Trophoblast cell (in vitro differentiated cells and primary cell): ENCODE measurements around the gene SORL1.

Experiments used
- DNase-seq, 2 donors: peaks; one replicate each; pipeline ENCODE4 v3.0.0-alpha.2; 2016
- H2AFZ ChIP-seq: 2 replicates; pipeline ENCODE4 v1.6.1; 2013; ENCODE audit warnings: low read length, moderate library complexity, mild to moderate bottlenecking; ENCODE audit not compliant: insufficient read depth, poor library complexity
- H2AK5ac ChIP-seq: 2 replicates; pipeline ENCODE4 v1.6.1; 2013; ENCODE audit warnings: mild to moderate bottlenecking, low read length
- H2BK120ac ChIP-seq: 2 replicates; pipeline ENCODE4 v1.6.1; 2013; ENCODE audit warnings: low read length, mild to moderate bottlenecking, moderate library complexity; ENCODE audit not compliant: insufficient read depth, poor library complexity
- H2BK12ac ChIP-seq: 2 replicates; pipeline ENCODE4 v1.6.1; 2013; ENCODE audit warnings: mild to moderate bottlenecking, low read length, moderate library complexity
- H2BK5ac ChIP-seq: 2 replicates; pipeline ENCODE4 v1.6.1; 2013; ENCODE audit warnings: low read length, low read depth, moderate library complexity, mild to moderate bottlenecking; ENCODE audit not compliant: poor library complexity
- H3K14ac ChIP-seq: 2 replicates; pipeline ENCODE4 v1.6.1; 2013; ENCODE audit warnings: mild to moderate bottlenecking, low read length
- H3K18ac ChIP-seq: 2 replicates; pipeline ENCODE4 v1.6.1; 2013; ENCODE audit warnings: mild to moderate bottlenecking, low read length
- H3K23ac ChIP-seq: 2 replicates; pipeline ENCODE4 v1.6.1; 2013; ENCODE audit warnings: low read length
- H3K27ac ChIP-seq: 2 replicates; pipeline ENCODE4 v1.5.1; 2013; ENCODE audit warnings: low read depth, mild to moderate bottlenecking, inconsistent platforms, low read length, moderate library complexity
- H3K27me3 ChIP-seq: 2 replicates; pipeline ENCODE4 v1.6.1; 2013; ENCODE audit warnings: inconsistent platforms, mild to moderate bottlenecking, low read length, moderate library complexity; ENCODE audit not compliant: insufficient read depth
- H3K36me3 ChIP-seq, 2 experiments: 1 replicate in 1 of 2; 2 replicates in 1 of 2; pipeline ENCODE4 v1.6.1; 2013; ENCODE audit warnings: low read length in 2 of 2, mild to moderate bottlenecking in 2 of 2, moderate library complexity in 1 of 2; ENCODE audit not compliant: insufficient read depth in 2 of 2, control insufficient read depth in 1 of 2
- H3K4ac ChIP-seq: 2 replicates; pipeline ENCODE4 v1.6.1; 2013; ENCODE audit warnings: low read depth, mild to moderate bottlenecking, low read length, moderate library complexity
- H3K4me1 ChIP-seq, 2 experiments: 1 replicate in 1 of 2; 2 replicates in 1 of 2; pipeline ENCODE4 v1.6.1; 2013; ENCODE audit warnings: low read length in 2 of 2, mild to moderate bottlenecking in 2 of 2, moderate library complexity in 1 of 2; ENCODE audit not compliant: insufficient read depth in 2 of 2, control insufficient read depth in 1 of 2
- H3K4me2 ChIP-seq: 2 replicates; pipeline ENCODE4 v1.6.1; 2013; ENCODE audit warnings: inconsistent platforms, mild to moderate bottlenecking, low read length, moderate library complexity
- H3K4me3 ChIP-seq: 2 replicates; pipeline ENCODE4 v1.5.1; 2013; ENCODE audit warnings: mild to moderate bottlenecking, low read depth, low read length, inconsistent platforms
- H3K79me1 ChIP-seq: one replicate; pipeline ENCODE4 v1.6.1; 2013; ENCODE audit warnings: low read length
- H3K79me2 ChIP-seq: 2 replicates; pipeline ENCODE4 v1.6.1; 2013; ENCODE audit warnings: low read length, mild to moderate bottlenecking; ENCODE audit not compliant: control insufficient read depth, insufficient read depth, poor library complexity
- H3K9ac ChIP-seq: 2 replicates; pipeline ENCODE4 v1.6.1; 2013; ENCODE audit warnings: mild to moderate bottlenecking, low read length
- H3K9me3 ChIP-seq: 2 replicates; pipeline ENCODE4 v1.6.1; 2013; ENCODE audit warnings: low read depth, mild to moderate bottlenecking, control low read depth, inconsistent platforms, low read length; ENCODE audit not compliant: insufficient read depth
- H4K12ac ChIP-seq: 2 replicates; pipeline ENCODE4 v1.6.1; 2013; ENCODE audit warnings: low read depth, mild to moderate bottlenecking, low read length, moderate library complexity
- H4K8ac ChIP-seq: 2 replicates; pipeline ENCODE4 v1.6.1; 2013; ENCODE audit warnings: low read depth, mild to moderate bottlenecking, low read length, moderate library complexity
- H4K91ac ChIP-seq: one replicate; pipeline ENCODE4 v1.6.1; 2013; ENCODE audit warnings: low read depth, mild to moderate bottlenecking, low read length, moderate library complexity
- WGBS: extraction: QIAGEN DNeasy Blood & Tissue Kit; methylation state at CpG from one replicate; pipeline ENCODE4 v1.1.7; 2013; ENCODE audit warnings: missing lambda C conversion rate; ENCODE audit not compliant: insufficient read length, insufficient coverage; ENCODE audit errors: extremely low coverage; 5-methylcytosine and 5-hydroxymethylcytosine counted together

The SORL1 gene

DNA sequence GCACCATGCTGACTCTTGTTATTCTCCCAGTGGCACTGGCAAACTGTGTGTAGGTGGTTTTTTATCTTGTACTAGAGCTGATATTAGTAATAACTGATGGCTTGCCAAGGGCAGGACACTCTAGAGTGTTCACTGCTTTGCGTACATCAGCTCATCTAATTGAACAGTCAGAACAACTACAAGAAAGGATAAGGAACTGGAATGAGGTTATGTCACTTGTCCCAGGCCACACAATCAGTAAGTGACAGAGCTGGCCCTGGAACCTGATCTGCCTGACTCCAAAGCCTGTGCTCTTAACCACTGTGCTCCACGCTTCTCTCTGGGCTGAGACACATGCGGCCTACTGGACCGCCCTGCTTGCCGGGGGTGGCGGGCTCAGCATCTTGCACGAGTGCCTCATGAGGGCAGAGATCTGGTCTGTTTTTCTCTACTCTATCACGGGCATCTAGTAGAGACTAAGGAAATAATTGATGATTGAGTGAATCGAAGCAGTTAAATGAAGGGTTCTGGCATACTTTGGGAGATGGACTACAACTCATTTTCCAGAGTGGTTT is 156.5 kb downstream of the SORL1 start:
- DNase-seq = no peak
- no peak overlapping the region for H2BK120ac ChIP-seq
- peaks cover 1% of the 10 kb centered on the region for H3K9me3 ChIP-seq
- H3K79me1 ChIP-seq = no peaks in the 10 kb centered on the region
- H3K36me3 ChIP-seq = no peaks in the 10 kb centered on the region
- H3K4me1 ChIP-seq = no peaks in the 10 kb centered on the region
- H3K27ac ChIP-seq = no peak overlapping the region
- H4K91ac ChIP-seq = no peak overlapping the region
- no peak overlapping the region for H4K8ac ChIP-seq
- no peak overlapping the region for H2AK5ac ChIP-seq
- H3K27me3 ChIP-seq = no peaks in the 10 kb centered on the region
- no peak overlapping the region for H2BK5ac ChIP-seq
- H3K9ac ChIP-seq = no peak overlapping the region
- no peak overlapping the region for H3K14ac ChIP-seq
- no peak overlapping the region for H2BK12ac ChIP-seq
- H3K79me2 ChIP-seq = no peaks in the 10 kb centered on the region
- no peak overlapping the region for H2AFZ ChIP-seq
- no peak overlapping the region for H3K18ac ChIP-seq
- no peak overlapping the region for H3K23ac ChIP-seq
- no CpG with 5 or more reads among the region's 9 CpGs for WGBS
- H3K4me3 ChIP-seq = no peak overlapping the region
- H4K12ac ChIP-seq = no peak overlapping the region
- H3K4me2 ChIP-seq = no peak overlapping the region
- H3K4ac ChIP-seq = no peak overlapping the region

- DNase-seq = no peak
- no peak overlapping the region for H3K4me3 ChIP-seq
- no peaks in the 10 kb centered on the region for H3K27me3 ChIP-seq
- H2BK120ac ChIP-seq = no peak overlapping the region
- H3K36me3 ChIP-seq = no peaks in the 10 kb centered on the region
- H3K4ac ChIP-seq = no peak overlapping the region
- H3K9ac ChIP-seq = no peak overlapping the region
- no peak overlapping the region for H3K4me2 ChIP-seq
- no peak overlapping the region for H2BK12ac ChIP-seq
- H3K9me3 ChIP-seq = peaks cover 1% of the 10 kb centered on the region
- no peak overlapping the region for H2AFZ ChIP-seq
- no peaks in the 10 kb centered on the region for H3K79me1 ChIP-seq
- no peak overlapping the region for H3K18ac ChIP-seq
- no peak overlapping the region for H4K91ac ChIP-seq
- no peak overlapping the region for H3K23ac ChIP-seq
- H3K14ac ChIP-seq = no peak overlapping the region
- H3K79me2 ChIP-seq = no peaks in the 10 kb centered on the region
- peaks cover 2 to 6% of the 10 kb centered on the region in 2 experiments for H3K4me1 ChIP-seq
- H3K27ac ChIP-seq = no peak overlapping the region
- no peak overlapping the region for H2BK5ac ChIP-seq
- no CpG with 5 or more reads among the region's 6 CpGs for WGBS
- H2AK5ac ChIP-seq = no peak overlapping the region
- no peak overlapping the region for H4K12ac ChIP-seq
- H4K8ac ChIP-seq = no peak overlapping the region
These were observed 158.6 kb downstream of the SORL1 start for GRCh38 chr11:121610706-121611105.

GRCh38 chr11:121611242-121611641 is 159.1 kb downstream of the SORL1 start:
- Histone ChIP-seq H3K14ac (no peak overlapping the region), H2BK5ac (no peak overlapping the region)
- no CpG with 5 or more reads among the region's 6 CpGs for WGBS

GRCh38 chr11:121613724-121614123 is 161.6 kb downstream of the SORL1 start:
- Histone ChIP-seq H4K12ac (no peak overlapping the region), H3K79me2 (no peaks in the 10 kb centered on the region), H3K4me1 (peaks cover 2 to 6% of the 10 kb centered on the region in 2 experiments), H3K18ac (no peak overlapping the region), H3K4ac (no peak overlapping the region), H2BK12ac (no peak overlapping the region), H2AK5ac (no peak overlapping the region), H4K8ac (no peak overlapping the region), H3K27me3 (no peaks in the 10 kb centered on the region), H4K91ac (no peak overlapping the region), H3K9me3 (no peaks in the 10 kb centered on the region), H3K4me2 (no peak overlapping the region), H3K23ac (no peak overlapping the region), H3K36me3 (no peaks in the 10 kb centered on the region), H2BK120ac (no peak overlapping the region), H3K14ac (no peak overlapping the region), H3K27ac (no peak overlapping the region), H3K4me3 (no peak overlapping the region), H2BK5ac (no peak overlapping the region), H2AFZ (no peak overlapping the region), H3K79me1 (no peaks in the 10 kb centered on the region), H3K9ac (no peak overlapping the region)
- DNase-seq = no peak
- WGBS = no CpG with 5 or more reads among the region's 4 CpGs

More at GRCh38 chr11:121611242-121611641, 159.1 kb downstream of the SORL1 start:
- H3K36me3 ChIP-seq = no peaks in the 10 kb centered on the region
- no peak overlapping the region for H4K12ac ChIP-seq
- H2AK5ac ChIP-seq = no peak overlapping the region
- no peaks in the 10 kb centered on the region for H3K27me3 ChIP-seq
- H2AFZ ChIP-seq = no peak overlapping the region
- no peak overlapping the region for H4K8ac ChIP-seq
- H3K9me3 ChIP-seq = peaks cover 1% of the 10 kb centered on the region
- H3K4me1 ChIP-seq = peaks cover 2 to 6% of the 10 kb centered on the region in 2 experiments
- DNase-seq = no peak
- H3K18ac ChIP-seq = no peak overlapping the region
- no peak overlapping the region for H3K4me2 ChIP-seq
- no peak overlapping the region for H3K4ac ChIP-seq
- no peak overlapping the region for H4K91ac ChIP-seq
- H3K79me1 ChIP-seq = no peaks in the 10 kb centered on the region
- no peak overlapping the region for H3K4me3 ChIP-seq
- H2BK12ac ChIP-seq = no peak overlapping the region
- no peak overlapping the region for H3K23ac ChIP-seq
- no peak overlapping the region for H3K27ac ChIP-seq
- H2BK120ac ChIP-seq = no peak overlapping the region
- no peaks in the 10 kb centered on the region for H3K79me2 ChIP-seq
- H3K9ac ChIP-seq = no peak overlapping the region
